ENCODE results near the gene ADAMTS4.
A peak's percentile ranks its signal among the peaks of the same experiment; 100 is the strongest.

ADAMTS4 gene

GRCh38 chr1:161190962-161191521 lies 7.8 kb downstream of the ADAMTS4 start:
- H3K4me3 ChIP-seq (ENCODE audit: low read length) = no peak overlapping the region
- H3K9ac ChIP-seq (ENCODE audit: low read length) = no peak overlapping the region
- no peaks in the 10 kb centered on the region for H3K9me3 ChIP-seq (ENCODE audit: control insufficient read depth, low read depth, low read length)
- no peaks in the 10 kb centered on the region for H3K4me1 ChIP-seq (ENCODE audit: control insufficient read depth, low read depth, low read length)
- no peak overlapping the region for H3K27ac ChIP-seq (ENCODE audit: low read length)
- H3K36me3 ChIP-seq (ENCODE audit: control insufficient read depth, low read depth, low read length) = peaks cover 13% of the 10 kb centered on the region
- H3K27me3 ChIP-seq (ENCODE audit: control insufficient read depth, insufficient read depth, low read length) = no peaks in the 10 kb centered on the region

DNA sequence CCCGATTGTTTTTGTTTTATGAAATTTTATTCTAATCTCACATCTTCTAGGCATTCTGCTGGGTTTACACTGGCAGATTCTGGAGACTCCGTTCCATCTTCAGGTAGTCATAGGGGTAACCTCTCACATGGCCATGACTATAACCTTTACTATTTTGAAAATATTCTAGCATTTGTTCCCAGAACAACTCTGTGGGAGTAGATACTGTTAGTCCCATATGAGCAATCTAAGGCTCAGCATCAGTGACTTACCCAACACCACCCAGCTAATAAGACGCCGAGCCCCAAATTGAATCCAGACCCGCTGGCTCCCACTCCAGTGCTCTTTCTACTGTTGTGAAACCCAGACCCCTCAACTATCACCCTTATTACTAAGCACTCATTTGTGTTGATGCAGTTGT lies 9.8 kb downstream of the ADAMTS4 start:
- H3K9ac ChIP-seq (ENCODE audit: low read length) = no peak overlapping the region
- H3K36me3 ChIP-seq (ENCODE audit: control insufficient read depth, low read depth, low read length) = peaks cover 8% of the 10 kb centered on the region
- no peak overlapping the region for H3K27ac ChIP-seq (ENCODE audit: low read length)
- no peak overlapping the region for H3K4me3 ChIP-seq (ENCODE audit: low read length)
- H3K27me3 ChIP-seq (ENCODE audit: control insufficient read depth, insufficient read depth, low read length) = no peaks in the 10 kb centered on the region
- H3K9me3 ChIP-seq (ENCODE audit: control insufficient read depth, low read depth, low read length) = no peaks in the 10 kb centered on the region
- no peaks in the 10 kb centered on the region for H3K4me1 ChIP-seq (ENCODE audit: control insufficient read depth, low read depth, low read length)

- no peak overlapping the region for H3K4me3 ChIP-seq (ENCODE audit: low read length)
- H3K9ac ChIP-seq (ENCODE audit: low read length) = no peak overlapping the region
- no peaks in the 10 kb centered on the region for H3K4me1 ChIP-seq (ENCODE audit: control insufficient read depth, low read depth, low read length)
- H3K36me3 ChIP-seq (ENCODE audit: control insufficient read depth, low read depth, low read length) = peaks cover 8% of the 10 kb centered on the region
- H3K9me3 ChIP-seq (ENCODE audit: control insufficient read depth, low read depth, low read length) = no peaks in the 10 kb centered on the region
- H3K27ac ChIP-seq (ENCODE audit: low read length) = no peak overlapping the region
- H3K27me3 ChIP-seq (ENCODE audit: control insufficient read depth, insufficient read depth, low read length) = no peaks in the 10 kb centered on the region
Measured at GRCh38 chr1:161188381-161188780, 10.5 kb downstream of the ADAMTS4 start.

GRCh38 chr1:161187311-161187710 lies 11.5 kb downstream of the ADAMTS4 start:
- H3K9me3 ChIP-seq (ENCODE audit: control insufficient read depth, low read depth, low read length) = no peaks in the 10 kb centered on the region
- H3K27ac ChIP-seq (ENCODE audit: low read length) = no peak overlapping the region
- H3K4me3 ChIP-seq (ENCODE audit: low read length) = no peak overlapping the region
- peaks cover 8% of the 10 kb centered on the region for H3K36me3 ChIP-seq (ENCODE audit: control insufficient read depth, low read depth, low read length)
- no peak overlapping the region for H3K9ac ChIP-seq (ENCODE audit: low read length)
- H3K4me1 ChIP-seq (ENCODE audit: control insufficient read depth, low read depth, low read length) = no peaks in the 10 kb centered on the region
- H3K27me3 ChIP-seq (ENCODE audit: control insufficient read depth, insufficient read depth, low read length) = no peaks in the 10 kb centered on the region

GRCh38 chr1:161185732-161186311 lies 13.0 kb downstream of the ADAMTS4 start:
- H3K27me3 ChIP-seq (ENCODE audit: control insufficient read depth, insufficient read depth, low read length) = no peaks in the 10 kb centered on the region

GRCh38 chr1:161185282-161185682 lies 13.6 kb downstream of the ADAMTS4 start:
- Histone ChIP-seq H3K4me3 (ENCODE audit: low read length) (no peak overlapping the region), H3K4me1 (ENCODE audit: control insufficient read depth, low read depth, low read length) (no peaks in the 10 kb centered on the region)

More at GRCh38 chr1:161185732-161186311, 13.0 kb downstream of the ADAMTS4 start:
- Histone ChIP-seq H3K9ac (ENCODE audit: low read length) (no peak overlapping the region), H3K4me1 (ENCODE audit: control insufficient read depth, low read depth, low read length) (no peaks in the 10 kb centered on the region), H3K4me3 (ENCODE audit: low read length) (no peak overlapping the region), H3K9me3 (ENCODE audit: control insufficient read depth, low read depth, low read length) (no peaks in the 10 kb centered on the region), H3K27ac (ENCODE audit: low read length) (no peak overlapping the region), H3K36me3 (ENCODE audit: control insufficient read depth, low read depth, low read length) (no peaks in the 10 kb centered on the region)

DNA sequence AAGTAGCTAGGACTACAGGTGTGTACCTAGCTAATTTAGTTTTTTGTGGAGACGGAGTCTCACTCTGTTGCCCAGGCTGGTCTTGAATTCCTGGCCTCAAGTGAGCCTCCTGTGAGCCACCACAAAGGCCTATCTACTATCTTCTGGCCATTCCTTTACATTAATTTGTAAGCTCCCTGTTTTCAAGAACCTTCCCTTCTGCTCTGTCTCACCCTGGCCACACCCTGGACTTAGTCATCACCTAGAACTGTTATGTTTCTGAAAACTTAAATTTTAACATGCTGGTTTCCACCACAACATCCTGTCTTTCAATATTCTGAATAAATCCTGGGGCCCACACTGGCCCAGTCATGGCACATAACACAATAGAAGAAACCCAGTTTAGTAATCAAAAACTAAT lies 16.6 kb downstream of the ADAMTS4 start:
- Histone ChIP-seq H3K27ac (ENCODE audit: low read length) (no peak overlapping the region), H3K9ac (ENCODE audit: low read length) (no peak overlapping the region), H3K4me1 (ENCODE audit: control insufficient read depth, low read depth, low read length) (peaks cover 6% of the 10 kb centered on the region), H3K4me3 (ENCODE audit: low read length) (no peak overlapping the region), H3K9me3 (ENCODE audit: control insufficient read depth, low read depth, low read length) (no peaks in the 10 kb centered on the region), H3K27me3 (ENCODE audit: control insufficient read depth, insufficient read depth, low read length) (no peaks in the 10 kb centered on the region), H3K36me3 (ENCODE audit: control insufficient read depth, low read depth, low read length) (no peaks in the 10 kb centered on the region)

More at GRCh38 chr1:161185282-161185682, 13.6 kb downstream of the ADAMTS4 start:
- Histone ChIP-seq H3K9ac (ENCODE audit: low read length) (no peak overlapping the region), H3K27ac (ENCODE audit: low read length) (no peak overlapping the region), H3K27me3 (ENCODE audit: control insufficient read depth, insufficient read depth, low read length) (no peaks in the 10 kb centered on the region), H3K9me3 (ENCODE audit: control insufficient read depth, low read depth, low read length) (no peaks in the 10 kb centered on the region), H3K36me3 (ENCODE audit: control insufficient read depth, low read depth, low read length) (no peaks in the 10 kb centered on the region)

GRCh38 chr1:161180639-161181038 lies 18.2 kb downstream of the ADAMTS4 start:
- Histone ChIP-seq H3K36me3 (ENCODE audit: control insufficient read depth, low read depth, low read length) (no peaks in the 10 kb centered on the region), H3K9ac (ENCODE audit: low read length) (no peak overlapping the region), H3K9me3 (ENCODE audit: control insufficient read depth, low read depth, low read length) (no peaks in the 10 kb centered on the region), H3K27me3 (ENCODE audit: control insufficient read depth, insufficient read depth, low read length) (no peaks in the 10 kb centered on the region), H3K4me1 (ENCODE audit: control insufficient read depth, low read depth, low read length) (peaks cover 6% of the 10 kb centered on the region), H3K4me3 (ENCODE audit: low read length) (no peak overlapping the region), H3K27ac (ENCODE audit: low read length) (no peak overlapping the region)

- H3K9me3 ChIP-seq (ENCODE audit: control insufficient read depth, low read depth, low read length) = no peaks in the 10 kb centered on the region
- no peak overlapping the region for H3K4me3 ChIP-seq (ENCODE audit: low read length)
- H3K4me1 ChIP-seq (ENCODE audit: control insufficient read depth, low read depth, low read length) = peaks cover 6% of the 10 kb centered on the region
- no peak overlapping the region for H3K9ac ChIP-seq (ENCODE audit: low read length)
- no peak overlapping the region for H3K27ac ChIP-seq (ENCODE audit: low read length)
- H3K27me3 ChIP-seq (ENCODE audit: control insufficient read depth, insufficient read depth, low read length) = no peaks in the 10 kb centered on the region
- peaks cover 6% of the 10 kb centered on the region for H3K36me3 ChIP-seq (ENCODE audit: control insufficient read depth, low read depth, low read length)
Measured at GRCh38 chr1:161179698-161180097, 19.2 kb downstream of the ADAMTS4 start.

GRCh38 chr1:161177936-161178244 lies 21.0 kb downstream of the ADAMTS4 start:
- H3K27ac ChIP-seq (ENCODE audit: low read length) = peak overlapping the region; percentile 61
- peak overlapping the region; percentile 74 for H3K9ac ChIP-seq (ENCODE audit: low read length)

DNA sequence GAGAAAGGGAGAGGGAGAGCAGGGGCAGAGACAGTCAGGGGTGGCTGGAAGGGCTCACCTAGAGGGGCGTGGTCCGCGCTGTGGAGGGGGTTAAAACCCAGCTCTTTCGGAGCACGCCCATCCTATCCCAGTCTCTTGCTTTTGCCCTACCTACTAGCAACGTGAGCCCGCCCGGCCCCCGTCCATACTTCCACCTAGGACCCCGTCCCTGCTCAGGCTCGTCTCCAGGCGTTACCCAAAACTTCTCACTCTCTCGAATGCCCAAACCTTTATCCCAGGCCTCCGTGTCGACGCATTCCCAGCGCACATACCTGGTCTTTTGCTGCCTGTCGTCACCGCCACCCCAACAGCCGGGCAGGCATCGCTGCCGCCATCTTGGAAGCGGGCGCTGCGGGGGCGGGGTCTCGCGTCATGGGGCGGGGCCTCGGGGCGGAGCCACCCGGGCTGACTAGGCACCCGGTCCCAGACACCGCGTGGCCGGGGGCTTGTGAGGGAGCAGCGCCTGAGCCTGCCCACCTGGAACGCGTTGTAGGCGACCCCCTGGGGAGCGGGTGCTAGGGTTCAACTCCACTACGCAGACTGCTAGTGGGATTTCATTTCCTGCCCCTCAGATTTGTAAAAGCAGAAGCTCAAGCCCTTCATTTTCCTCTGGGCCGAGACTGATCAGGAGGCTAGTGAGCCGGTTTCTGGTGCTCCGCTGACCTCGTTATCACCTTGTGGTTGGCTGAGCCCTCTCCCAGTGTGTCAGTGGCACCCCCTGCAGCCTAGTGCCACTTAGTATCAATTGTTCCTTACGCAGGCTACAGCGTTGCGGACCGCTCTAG lies 21.5 kb downstream of the ADAMTS4 start, which contains the start of gene B4GALT3:
Gene B4GALT3, minus strand, starts transcription at position 396 of the 824 bp plus-strand sequence. CDS start 1,447 bp downstream, outside the sequence.
- Histone ChIP-seq H3K4me3 (ENCODE audit: low read length) (peak within 1 kb of the TSS; percentile 93), H3K27ac (ENCODE audit: low read length) (peak within 1 kb of the TSS; percentile 61), H3K4me1 (ENCODE audit: control insufficient read depth, low read depth, low read length) (peaks cover 6% of the 10 kb centered on the region)

More at GRCh38 chr1:161177936-161178244, 21.0 kb downstream of the ADAMTS4 start:
- peaks cover 6% of the 10 kb centered on the region for H3K4me1 ChIP-seq (ENCODE audit: control insufficient read depth, low read depth, low read length)
- H3K9me3 ChIP-seq (ENCODE audit: control insufficient read depth, low read depth, low read length) = no peaks in the 10 kb centered on the region
- no peaks in the 10 kb centered on the region for H3K27me3 ChIP-seq (ENCODE audit: control insufficient read depth, insufficient read depth, low read length)
- H3K36me3 ChIP-seq (ENCODE audit: control insufficient read depth, low read depth, low read length) = peaks cover 20% of the 10 kb centered on the region
- peak overlapping the region; percentile 93 for H3K4me3 ChIP-seq (ENCODE audit: low read length)

More for the DNA sequence above, 21.5 kb downstream of the ADAMTS4 start, which contains the start of gene B4GALT3:
- Histone ChIP-seq H3K36me3 (ENCODE audit: control insufficient read depth, low read depth, low read length) (peaks cover 23% of the 10 kb centered on the region), H3K27me3 (ENCODE audit: control insufficient read depth, insufficient read depth, low read length) (no peaks in the 10 kb centered on the region), H3K9me3 (ENCODE audit: control insufficient read depth, low read depth, low read length) (no peaks in the 10 kb centered on the region), H3K9ac (ENCODE audit: low read length) (peak within 1 kb of the TSS; percentile 74)

All from iPS-18a (cell line).